Stomach (tissue), 4 donors: ENCODE data around the gene CHMP1A.

Source experiments
- CTCF ChIP-seq, 7 experiments: fragments of 450-650 bp in 4 of 7; fragments of 200-600 bp in 3 of 7; sonication (generic) in 3 of 7; IDR thresholded peaks; one replicate each; pipeline ENCODE4 v1.5.1; 2016 to 2019; ENCODE audit warnings: antibody characterized with exemption in 7 of 7, control low read depth in 2 of 7, mild to moderate bottlenecking in 1 of 7
- EP300 ChIP-seq: sonication (generic); formaldehyde crosslinking; IDR thresholded peaks from one replicate; pipeline ENCODE4 v1.6.1; 2017; ENCODE audit warnings: antibody characterized with exemption
- POLR2A ChIP-seq, 4 donors: fragments of 450-650 bp; IDR thresholded peaks; one replicate each; pipeline ENCODE4 v1.6.1; 2016; ENCODE audit warnings: antibody characterized with exemption in 4 of 4, control low read depth in 2 of 4, mild to moderate bottlenecking in 1 of 4, moderate library complexity in 1 of 4

- TF ChIP-seq POLR2A (IDR thresholded peaks at IDR 0.05) (no peak), EP300 (no peak), CTCF (IDR thresholded peaks at IDR 0.05) (no peak)
Observed at GRCh38 chr16:89668790-89669158, 11.3 kb upstream of the CHMP1A start.
